Hippocampal formation (tissue), 2 donors: ENCODE measurements around the gene ASAH2B.

Source experiments
- DNase-seq, 2 donors: peaks; one replicate each; lab custom pipeline; 2025; lab: John Stamatoyannopoulos, UW

The ASAH2B gene

GRCh38 chr10:50798297-50798696 lies 58.6 kb downstream of the ASAH2B start:
- no peak for DNase-seq

DNA sequence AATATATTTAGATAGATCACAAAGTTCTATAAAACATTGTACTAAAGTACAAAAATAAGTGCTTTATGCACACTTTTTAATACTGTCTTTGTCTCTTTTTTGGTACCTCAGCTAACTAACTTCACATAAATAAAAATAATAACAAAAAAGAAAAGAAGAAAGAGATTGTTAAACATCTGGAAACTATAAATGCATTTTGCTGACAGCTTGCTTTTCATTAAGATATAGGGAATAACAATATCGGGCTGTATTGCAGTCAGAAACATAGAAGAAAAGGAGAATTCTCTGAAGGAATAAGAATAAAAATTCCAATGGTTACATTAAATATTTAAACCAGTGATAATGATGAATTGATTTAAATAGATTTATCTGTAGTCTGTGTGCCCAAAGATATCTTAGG lies 59.9 kb downstream of the ASAH2B start:
- no peak for DNase-seq

GRCh38 chr10:50805981-50806622 lies 66.4 kb downstream of the ASAH2B start:
- no peak for DNase-seq

- no peak for DNase-seq
Observed at GRCh38 chr10:50807851-50808776, 68.4 kb downstream of the ASAH2B start.
